ENCODE data around the gene SLC12A9.
"Not testable (repeated sequence)": the region's sequence is repeated elsewhere in the genome, so short reads cannot be mapped to it uniquely, and the experiment has no call there.

The SLC12A9 gene

GRCh38 chr7:100825751-100826513 is 26.6 kb upstream of the SLC12A9 start:
- DNase-seq: no peak

GRCh38 chr7:100826514-100827329 is 25.8 kb upstream of the SLC12A9 start:
- no peak for DNase-seq

- DNase-seq: no peak
Observed at GRCh38 chr7:100827330-100828226, 24.9 kb upstream of the SLC12A9 start, which contains the start of gene EPHB4. Gene EPHB4, minus strand, starts transcription at chr7:100827523. Its CDS starts 493 bp downstream, at chr7:100827030.

GRCh38 chr7:100829150-100829716 is 23.3 kb upstream of the SLC12A9 start:
- no peak for DNase-seq

GRCh38 chr7:100830396-100830795 is 22.1 kb upstream of the SLC12A9 start:
- DNase-seq: no peak

GRCh38 chr7:100832281-100832633 is 20.3 kb upstream of the SLC12A9 start:
- DNase-seq: no peak

GRCh38 chr7:100835903-100836811 is 16.4 kb upstream of the SLC12A9 start:
- no peak for DNase-seq

GRCh38 chr7:100836812-100837098 is 15.8 kb upstream of the SLC12A9 start:
- DNase-seq: no peak

- no peak for DNase-seq
Observed at GRCh38 chr7:100837099-100837836, 15.2 kb upstream of the SLC12A9 start.

GRCh38 chr7:100839361-100839760 is 13.2 kb upstream of the SLC12A9 start:
- no peak for DNase-seq

GRCh38 chr7:100840470-100841100 is 11.9 kb upstream of the SLC12A9 start:
- DNase-seq: no peak

GRCh38 chr7:100847360-100847759 is 5.2 kb upstream of the SLC12A9 start:
- no peak for DNase-seq

- no peak for DNase-seq
Observed at GRCh38 chr7:100854146-100854895, 1.8 kb downstream of the SLC12A9 start.

- DNase-seq: not testable (repeated sequence)
Observed at GRCh38 chr7:100854899-100855298, 2.4 kb downstream of the SLC12A9 start.

GRCh38 chr7:100855515-100855914 is 3.0 kb downstream of the SLC12A9 start:
- no peak for DNase-seq

GRCh38 chr7:100856871-100857282 is 4.4 kb downstream of the SLC12A9 start:
- DNase-seq: no peak

- no peak for DNase-seq
Observed at GRCh38 chr7:100859856-100860255, 7.3 kb downstream of the SLC12A9 start.

GRCh38 chr7:100860702-100861615 is 8.4 kb downstream of the SLC12A9 start:
- no peak for DNase-seq

GRCh38 chr7:100861616-100861985 is 9.1 kb downstream of the SLC12A9 start:
- no peak for DNase-seq
